ENCODE measurements around the gene RAB34. TPM values are rescaled to one million over a fixed set of nuclear protein-coding genes. Genes with fewer than 3 reads are reported as not detected.
"Not testable (repeated sequence)": the region's sequence is repeated elsewhere in the genome, so short reads cannot be mapped to it uniquely, and the experiment has no call there.

Gene RAB34
- total and polyA plus RNA-seq, 4 donors: 30.0 to 111 (median 53.5) TPM

- Histone ChIP-seq H3K27me3 (ENCODE audit: control insufficient read depth, insufficient read depth, low read length) (peaks cover 4% of the 10 kb centered on the region), H3K4me1 (ENCODE audit: control insufficient read depth, insufficient read depth, low read length) (peaks cover 69% of the 10 kb centered on the region), H3K9me3 (ENCODE audit: control insufficient read depth, insufficient read depth, low read length) (no peaks in the 10 kb centered on the region), H3K4me3 (ENCODE audit: low read depth, low read length) (peak overlapping the region; percentile 1), H3K27ac (ENCODE audit: low read depth, low read length) (peak overlapping the region; percentile 15), H3K36me3 (ENCODE audit: control insufficient read depth, insufficient read depth, low read length) (peaks cover 44% of the 10 kb centered on the region)
- WGBS (ENCODE audit: insufficient coverage): 85% methylated on average over 6 of the region's 7 CpGs
- DNase-seq (ENCODE audit: low read depth in 4 of 6, low spot score in 6 of 6): no peak
Measured at GRCh38 chr17:28722417-28723158, 4.9 kb upstream of the RAB34 start.

DNA sequence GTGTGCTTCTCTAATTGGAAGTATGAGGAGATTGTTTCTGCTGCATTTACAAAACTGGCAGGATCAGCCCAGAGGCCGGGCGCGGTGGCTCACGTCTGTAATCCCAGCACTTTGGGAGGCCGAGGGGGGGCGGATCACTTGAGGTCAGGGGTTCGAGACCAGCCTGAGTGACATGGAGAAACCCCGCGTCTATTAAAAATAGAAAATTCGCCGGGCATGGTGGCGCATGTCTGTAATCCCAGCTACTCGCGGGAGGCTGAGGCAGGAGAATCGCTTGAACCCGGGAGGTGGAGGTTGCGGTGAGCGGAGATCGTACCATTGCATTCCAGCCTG, 3.3 kb upstream of the RAB34 start:
- peaks cover 70% of the 10 kb centered on the region for H3K4me1 ChIP-seq (ENCODE audit: control insufficient read depth, insufficient read depth, low read length)

DNA sequence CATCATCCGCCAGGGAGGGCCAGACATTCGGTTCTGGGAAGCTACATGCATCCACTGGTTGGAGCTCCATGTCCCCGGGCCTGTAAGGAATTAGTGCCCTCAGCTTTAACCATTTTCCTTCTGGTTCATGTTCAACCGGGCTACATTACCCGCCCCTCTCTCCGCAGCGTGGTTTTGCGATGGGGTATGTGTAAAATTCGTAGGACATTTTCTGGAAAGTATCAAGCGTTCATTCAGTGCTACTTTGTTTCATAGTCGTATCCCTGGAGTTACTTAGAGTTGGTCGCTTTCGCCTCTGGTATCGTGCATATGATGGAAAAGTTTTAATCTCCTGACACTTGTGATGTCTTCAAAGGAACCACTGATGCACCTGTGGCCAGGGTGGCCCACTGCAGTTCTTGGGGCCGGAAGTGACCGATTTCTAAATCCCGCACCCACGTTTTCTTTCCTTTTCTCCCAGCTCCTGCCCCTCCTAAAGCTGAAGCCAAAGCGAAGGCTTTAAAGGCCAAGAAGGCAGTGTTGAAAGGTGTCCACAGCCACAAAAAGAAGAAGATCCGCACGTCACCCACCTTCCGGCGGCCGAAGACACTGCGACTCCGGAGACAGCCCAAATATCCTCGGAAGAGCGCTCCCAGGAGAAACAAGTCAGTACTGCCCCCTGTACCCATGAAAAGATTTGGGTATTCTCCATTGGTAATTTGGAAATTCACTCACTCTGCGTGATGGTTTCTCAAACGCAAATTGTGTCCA, 2.8 kb upstream of the RAB34 start:
- DNase-seq (ENCODE audit: low read depth in 4 of 6, low spot score in 6 of 6): no peak

More for the DNA sequence above, 3.3 kb upstream of the RAB34 start:
- not testable (repeated sequence) for H3K27me3 ChIP-seq (ENCODE audit: control insufficient read depth, insufficient read depth, low read length); H3K9me3 ChIP-seq (ENCODE audit: control insufficient read depth, insufficient read depth, low read length); DNase-seq (ENCODE audit: low read depth in 4 of 6, low spot score in 6 of 6)
- H3K4me3 ChIP-seq (ENCODE audit: low read depth, low read length): peak overlapping the region; percentile 98
- peaks cover 44% of the 10 kb centered on the region for H3K36me3 ChIP-seq (ENCODE audit: control insufficient read depth, insufficient read depth, low read length)
- 29% methylated on average over 16 of the region's 19 CpGs for WGBS (ENCODE audit: insufficient coverage)
- H3K27ac ChIP-seq (ENCODE audit: low read depth, low read length): peak overlapping the region; percentile 10

GRCh38 chr17:28719021-28719433, 1.4 kb upstream of the RAB34 start:
- Histone ChIP-seq H3K36me3 (ENCODE audit: control insufficient read depth, insufficient read depth, low read length) (peaks cover 50% of the 10 kb centered on the region), H3K27ac (ENCODE audit: low read depth, low read length) (peak overlapping the region; percentile 97), H3K4me3 (ENCODE audit: low read depth, low read length) (peak overlapping the region; percentile 98), H3K4me1 (ENCODE audit: control insufficient read depth, insufficient read depth, low read length) (peaks cover 63% of the 10 kb centered on the region), H3K9me3 (ENCODE audit: control insufficient read depth, insufficient read depth, low read length) (no peaks in the 10 kb centered on the region), H3K27me3 (ENCODE audit: control insufficient read depth, insufficient read depth, low read length) (peaks cover 9% of the 10 kb centered on the region)
- 35% methylated on average over 16 of the region's 18 CpGs for WGBS (ENCODE audit: insufficient coverage)
- DNase-seq (ENCODE audit: low read depth in 4 of 6, low spot score in 6 of 6): no peak

More for the DNA sequence above, 2.8 kb upstream of the RAB34 start:
- H3K27me3 ChIP-seq (ENCODE audit: control insufficient read depth, insufficient read depth, low read length): peaks cover 9% of the 10 kb centered on the region
- WGBS (ENCODE audit: insufficient coverage): 1% methylated on average over 11 of the region's 30 CpGs
- H3K27ac ChIP-seq (ENCODE audit: low read depth, low read length): peak overlapping the region; percentile 97
- H3K4me3 ChIP-seq (ENCODE audit: low read depth, low read length): peak overlapping the region; percentile 98
- H3K4me1 ChIP-seq (ENCODE audit: control insufficient read depth, insufficient read depth, low read length): peaks cover 70% of the 10 kb centered on the region
- H3K9me3 ChIP-seq (ENCODE audit: control insufficient read depth, insufficient read depth, low read length): no peaks in the 10 kb centered on the region
- H3K36me3 ChIP-seq (ENCODE audit: control insufficient read depth, insufficient read depth, low read length): peaks cover 45% of the 10 kb centered on the region

DNA sequence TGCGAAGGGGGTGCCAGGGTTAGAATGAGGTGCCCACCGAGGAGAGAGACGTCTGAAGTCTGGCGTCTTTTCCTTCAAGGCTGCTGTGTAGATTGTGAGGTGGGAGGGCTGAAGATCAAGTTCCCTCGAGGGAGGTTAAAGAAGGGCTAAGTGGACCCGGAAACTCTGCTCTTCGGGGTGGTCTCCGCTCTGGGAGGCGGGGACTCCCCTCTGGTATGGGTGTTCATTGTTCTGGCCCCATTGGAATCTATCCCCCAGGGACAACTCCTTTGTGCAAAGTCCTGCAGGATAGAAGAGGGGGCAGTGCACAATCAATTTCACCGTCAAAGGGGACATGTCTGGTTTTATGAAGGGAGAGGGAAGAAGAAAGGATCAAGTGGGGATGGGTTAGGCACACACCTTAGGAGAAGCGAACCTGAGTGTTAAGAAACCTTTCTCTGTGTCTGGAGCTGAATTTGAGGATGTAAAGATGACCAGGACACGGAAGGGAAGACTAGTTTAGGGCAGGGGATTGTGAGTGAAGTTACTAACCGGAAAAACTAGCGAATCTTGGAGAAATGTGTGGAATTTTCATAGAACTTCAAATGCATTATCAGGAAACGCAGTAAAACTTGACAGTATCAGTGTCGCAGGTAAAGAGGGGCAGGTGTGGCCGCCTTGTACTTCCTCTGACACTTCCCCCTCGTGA, 809 bp upstream of the RAB34 start:
- WGBS (ENCODE audit: insufficient coverage): 25% methylated on average over 14 of the region's 18 CpGs
- H3K4me3 ChIP-seq (ENCODE audit: low read depth, low read length): peak overlapping the region; percentile 75
- peaks cover 9% of the 10 kb centered on the region for H3K27me3 ChIP-seq (ENCODE audit: control insufficient read depth, insufficient read depth, low read length)
- H3K27ac ChIP-seq (ENCODE audit: low read depth, low read length): peak overlapping the region; percentile 97
- H3K4me1 ChIP-seq (ENCODE audit: control insufficient read depth, insufficient read depth, low read length): peaks cover 63% of the 10 kb centered on the region
- H3K36me3 ChIP-seq (ENCODE audit: control insufficient read depth, insufficient read depth, low read length): peaks cover 50% of the 10 kb centered on the region
- H3K9me3 ChIP-seq (ENCODE audit: control insufficient read depth, insufficient read depth, low read length): no peaks in the 10 kb centered on the region
- no peak for DNase-seq (ENCODE audit: low read depth in 4 of 6, low spot score in 6 of 6)

DNA sequence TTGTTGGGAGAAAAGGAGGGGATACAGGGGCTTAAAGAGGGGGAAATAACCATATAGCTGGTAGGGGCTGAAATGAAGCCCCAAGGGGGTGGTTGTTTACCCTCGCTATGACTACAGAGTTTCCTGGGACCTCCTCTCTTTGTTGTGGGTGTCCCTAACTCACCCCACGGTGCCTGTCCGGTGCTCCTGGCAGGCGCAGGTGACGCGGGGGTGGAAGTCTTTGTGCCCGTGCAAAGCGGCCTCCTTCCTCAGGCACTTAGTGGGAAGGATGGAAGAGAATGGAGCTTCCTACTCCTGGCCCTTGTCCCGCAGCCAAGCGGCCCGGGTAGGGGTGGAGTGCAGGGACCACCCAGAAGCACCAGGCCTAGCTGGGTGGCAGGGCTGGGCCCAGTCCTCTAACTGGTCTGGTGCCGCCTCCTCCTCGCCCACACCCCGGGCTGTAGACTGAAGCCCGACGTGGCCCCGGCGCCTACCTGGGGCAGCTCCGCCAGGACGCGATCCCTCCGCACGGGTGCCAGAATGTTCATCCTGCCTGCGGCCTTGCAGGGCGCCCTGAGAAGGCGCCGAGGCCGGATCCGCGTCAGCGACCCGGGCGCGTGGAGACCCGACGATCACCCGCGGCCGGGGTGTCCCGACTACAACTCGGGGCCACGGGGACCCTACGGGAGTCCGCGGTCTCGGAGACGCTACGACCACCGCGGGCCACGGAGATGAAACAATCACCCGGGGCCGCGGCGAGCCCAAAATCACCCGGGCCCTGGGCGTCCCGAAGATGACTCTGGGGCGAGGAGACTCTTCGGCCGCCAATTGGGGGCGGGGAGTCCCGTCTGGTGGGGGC, 709 bp downstream of the RAB34 start:
- H3K27ac ChIP-seq (ENCODE audit: low read depth, low read length): peak overlapping the region; percentile 97
- WGBS (ENCODE audit: insufficient coverage): 6% methylated on average over 59 of the region's 63 CpGs
- peaks cover 60% of the 10 kb centered on the region for H3K4me1 ChIP-seq (ENCODE audit: control insufficient read depth, insufficient read depth, low read length)
- peaks cover 36% of the 10 kb centered on the region for H3K36me3 ChIP-seq (ENCODE audit: control insufficient read depth, insufficient read depth, low read length)
- DNase-seq (ENCODE audit: low read depth in 4 of 6, low spot score in 6 of 6): peak in 2 of 6 donors; percentile 30 to 65
- no peaks in the 10 kb centered on the region for H3K9me3 ChIP-seq (ENCODE audit: control insufficient read depth, insufficient read depth, low read length)
- peak overlapping the region; percentile 75 for H3K4me3 ChIP-seq (ENCODE audit: low read depth, low read length)
- H3K27me3 ChIP-seq (ENCODE audit: control insufficient read depth, insufficient read depth, low read length): peaks cover 9% of the 10 kb centered on the region

GRCh38 chr17:28715217-28715616, 2.5 kb downstream of the RAB34 start:
- Histone ChIP-seq H3K9me3 (ENCODE audit: control insufficient read depth, insufficient read depth, low read length) (no peaks in the 10 kb centered on the region), H3K4me1 (ENCODE audit: control insufficient read depth, insufficient read depth, low read length) (peaks cover 58% of the 10 kb centered on the region), H3K4me3 (ENCODE audit: low read depth, low read length) (no peak overlapping the region), H3K36me3 (ENCODE audit: control insufficient read depth, insufficient read depth, low read length) (peaks cover 24% of the 10 kb centered on the region), H3K27me3 (ENCODE audit: control insufficient read depth, insufficient read depth, low read length) (peaks cover 9% of the 10 kb centered on the region), H3K27ac (ENCODE audit: low read depth, low read length) (no peak overlapping the region)
- DNase-seq (ENCODE audit: low read depth in 4 of 6, low spot score in 6 of 6): no peak
- no CpG with 5 or more reads among the region's 2 CpGs for WGBS (ENCODE audit: insufficient coverage)

GRCh38 chr17:28714281-28714680, 3.4 kb downstream of the RAB34 start:
- no peak for DNase-seq (ENCODE audit: low read depth in 4 of 6, low spot score in 6 of 6)
- Histone ChIP-seq H3K4me3 (ENCODE audit: low read depth, low read length) (no peak overlapping the region), H3K27ac (ENCODE audit: low read depth, low read length) (no peak overlapping the region), H3K4me1 (ENCODE audit: control insufficient read depth, insufficient read depth, low read length) (peaks cover 66% of the 10 kb centered on the region), H3K9me3 (ENCODE audit: control insufficient read depth, insufficient read depth, low read length) (no peaks in the 10 kb centered on the region), H3K36me3 (ENCODE audit: control insufficient read depth, insufficient read depth, low read length) (peaks cover 24% of the 10 kb centered on the region), H3K27me3 (ENCODE audit: control insufficient read depth, insufficient read depth, low read length) (peaks cover 9% of the 10 kb centered on the region)
- 58% methylated on average over 2 of the region's 3 CpGs for WGBS (ENCODE audit: insufficient coverage)

Data from spinal cord (tissue), 10 donors.